Hair follicle dermal papilla cell (primary cell): ENCODE data around the gene MTX2. TPM values are rescaled to one million over a fixed set of nuclear protein-coding genes. Genes with fewer than 3 reads are reported as not detected.

Source experiments
- total RNA-seq: library from RNA; depleted of rRNA; stranded (reverse); fragments of >200 nt; gene quantifications from 2 replicates; pipeline ENCODE4 v1.2.3, GENCODE V29; 2012

Gene MTX2
- total RNA-seq, result 20.8 TPM in 2 replicates

DNA sequence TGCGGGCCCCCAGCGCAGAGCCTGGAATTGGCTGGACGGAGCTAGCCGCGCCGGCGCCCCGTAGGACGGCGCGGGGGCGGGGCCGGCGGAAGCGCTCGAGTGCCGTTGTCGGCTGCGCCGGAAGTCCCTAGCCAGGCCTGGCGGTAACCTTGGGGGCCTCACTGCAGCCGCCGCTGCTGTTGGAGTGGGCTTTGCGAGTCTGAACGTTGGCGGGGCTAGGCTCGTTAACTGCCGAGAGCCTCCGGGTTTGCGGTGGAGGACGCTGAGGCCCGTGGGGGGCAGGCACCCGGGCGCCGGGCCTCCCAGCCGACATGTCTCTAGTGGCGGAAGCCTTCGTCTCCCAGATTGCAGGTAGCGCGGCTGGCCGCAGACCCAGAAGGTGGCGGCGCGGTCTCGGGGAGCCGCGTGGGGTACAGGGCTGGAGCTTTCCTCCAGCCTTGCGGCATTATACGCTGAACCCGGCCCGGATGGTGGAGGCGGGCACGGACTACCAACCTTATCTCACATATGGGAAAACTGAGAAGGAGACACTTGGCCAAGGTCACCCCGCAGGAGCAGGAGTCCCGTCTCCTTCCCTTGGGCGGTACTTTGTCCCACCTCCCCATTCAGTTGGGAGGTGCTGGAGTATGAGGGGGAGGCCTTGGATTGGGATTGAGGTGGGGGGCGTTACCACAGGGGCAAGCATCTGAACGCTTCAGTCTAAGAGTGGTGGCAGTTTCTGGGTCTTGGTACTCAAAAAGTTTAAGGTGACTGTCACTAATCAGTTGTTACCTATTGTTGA, at the start of gene MTX2:
Gene MTX2, plus strand, starts transcription at position 124 of the 781 bp plus-strand sequence. Its CDS starts 188 bp downstream, at position 312.

Other genes starting within 250 kb of the MTX2 start
- gene EVX2, start 185.5 kb upstream of the MTX2 start, total RNA-seq, result under 0.01 and 0.12 TPM in 2 replicates
- gene HOXD13, start 176.7 kb upstream of the MTX2 start, total RNA-seq, result not detected in 2 replicates
- gene HOXD12, start 169.6 kb upstream of the MTX2 start, total RNA-seq, result not detected in 2 replicates
- not detected in 2 replicates for gene HOXD11, start 162.2 kb upstream of the MTX2 start, total RNA-seq
- gene HOXD10, start 152.7 kb upstream of the MTX2 start, total RNA-seq, result not detected in 2 replicates
- gene HOXD9, start 146.7 kb upstream of the MTX2 start, total RNA-seq, result 8.4 and 8.9 TPM in 2 replicates
- gene HOXD8, start 139.7 kb upstream of the MTX2 start, total RNA-seq, result 21.7 and 25.5 TPM in 2 replicates
- 8.0 and 10.5 TPM in 2 replicates for gene HOXD4, start 117.9 kb upstream of the MTX2 start, total RNA-seq
- gene HOXD3, start 112.1 kb upstream of the MTX2 start, total RNA-seq, result 19.2 and 22.4 TPM in 2 replicates
- gene HOXD1, start 80.8 kb upstream of the MTX2 start, total RNA-seq, result 1.9 and 2.9 TPM in 2 replicates